A673 (cell line): Measurements from ENCODE around the gene SLC26A4. TPM values are rescaled to one million over a fixed set of nuclear protein-coding genes. Genes with fewer than 3 reads are reported as not detected.

Source experiments
- BruUV-seq: library from RNA; stranded (reverse); fragments of 400-500 nt; replicated peaks from 2 replicates; lab custom pipeline; 2021; lab: Mats Ljungman, UMichigan
- CTCF ChIA-PET: fragments of 300-600 bp; sonication (Branson Sonifier 250); formaldehyde crosslinking; loops from one replicate; lab custom pipeline; 2022; ENCODE audit warnings: antibody characterized with exemption; lab: Charles Lee
- POLR2A ChIA-PET: fragments of 300-600 bp; sonication (Branson Sonifier 250); formaldehyde crosslinking; loops from one replicate; lab custom pipeline; 2022; ENCODE audit warnings: antibody characterized with exemption; ENCODE audit not compliant: low non-redundant PET; lab: Charles Lee
- DNase-seq: peaks from one replicate; pipeline ENCODE4 v3.0.0-alpha.2; 2015; ENCODE audit warnings: low spot score
- H3K27ac ChIP-seq: fragments of 200-600 bp; sonication (generic); 2 replicates; pipeline ENCODE4 v1.5.1; 2016; ENCODE audit warnings: mixed run types, low read depth, mild to moderate bottlenecking, mixed read lengths, antibody characterized with exemption, low read length; ENCODE audit not compliant: poor library complexity, severe bottlenecking
- H3K27me3 ChIP-seq: fragments of 200-600 bp; sonication (generic); replicated peaks from 2 replicates; pipeline ENCODE4 v1.6.1; 2017; ENCODE audit warnings: mixed run types, low read depth, mild to moderate bottlenecking, mixed read lengths, antibody characterized with exemption, low read length; ENCODE audit not compliant: insufficient read depth, poor library complexity
- H3K36me3 ChIP-seq: fragments of 200-600 bp; sonication (generic); 2 replicates; pipeline ENCODE4 v1.6.1; 2016; ENCODE audit warnings: mixed run types, mild to moderate bottlenecking, mixed read lengths, antibody characterized with exemption, low read length; ENCODE audit not compliant: insufficient read depth, poor library complexity, severe bottlenecking
- H3K4me1 ChIP-seq: fragments of 200-600 bp; sonication (generic); 2 replicates; pipeline ENCODE4 v1.6.1; 2017; ENCODE audit warnings: mixed run types, mild to moderate bottlenecking, mixed read lengths, antibody characterized with exemption, low read length; ENCODE audit not compliant: insufficient read depth, poor library complexity, severe bottlenecking
- H3K4me3 ChIP-seq: fragments of 200-600 bp; sonication (generic); 2 replicates; pipeline ENCODE4 v1.5.1; 2016; ENCODE audit warnings: low read depth, mixed run types, mild to moderate bottlenecking, mixed read lengths, low read length; ENCODE audit not compliant: poor library complexity, severe bottlenecking
- H3K9me3 ChIP-seq: fragments of 200-600 bp; sonication (generic); 2 replicates; pipeline ENCODE4 v1.6.1; 2016; ENCODE audit warnings: mixed run types, low read depth, mild to moderate bottlenecking, mixed read lengths, antibody characterized with exemption, low read length; ENCODE audit not compliant: poor library complexity, severe bottlenecking
- CTCF ChIP-seq: fragments of 300-800, 200-600 bp; sonication (generic); conservative IDR thresholded peaks from 2 replicates; pipeline ENCODE4 v1.5.1; 2017; ENCODE audit warnings: low read depth, mild to moderate bottlenecking, antibody characterized with exemption, low read length, moderate library complexity, mixed read lengths
- EZH2 ChIP-seq: fragments of 200-600 bp; sonication (generic); IDR thresholded peaks from 2 replicates; pipeline ENCODE4 v1.6.1; 2017; ENCODE audit warnings: borderline replicate concordance, low read depth, mild to moderate bottlenecking, mixed read lengths, antibody characterized with exemption, low read length; ENCODE audit not compliant: poor library complexity, severe bottlenecking
- intact Hi-C: fragments of 100-400 bp; cut with micrococcal nuclease; formaldehyde crosslinking; loops from one replicate; pipeline ENCODE4 v1.10.0; 2022; ENCODE audit not compliant: unreplicated experiment
- total RNA-seq: library from RNA; stranded (reverse); gene quantifications from 2 replicates; pipeline ENCODE4 v1.2.3, GENCODE V29; 2021

SLC26A4 gene
- total RNA-seq, 1 experiment from 2014 or later: not detected

- intact Hi-C loops: no loop called here
- POLR2A ChIA-PET: interaction anchor here (0.7 kb wide), 1 partner anchor 1154 kb away, joined by 3 read pairs; no protein-coding TSS in a partner anchor
- CTCF ChIA-PET: no interaction called here
Observed at GRCh38 chr7:107758667-107759066, 98.0 kb downstream of the SLC26A4 start.

GRCh38 chr7:107767391-107767790, 106.8 kb downstream of the SLC26A4 start:
- ChIA-PET POLR2A (no interaction called here), CTCF (no interaction called here)
- no peak for TF ChIP-seq EZH2
- TF ChIP-seq CTCF: no peak
- intact Hi-C loops: no loop called here
- Histone ChIP-seq H3K9me3 (no peaks in the 10 kb centered on the region), H3K4me1 (no peaks in the 10 kb centered on the region), H3K27ac (no peak overlapping the region), H3K27me3 (no peaks in the 10 kb centered on the region), H3K36me3 (no peaks in the 10 kb centered on the region), H3K4me3 (no peak overlapping the region)
- BruUV-seq: no TSS peak
- DNase-seq: no peak

More at GRCh38 chr7:107758667-107759066, 98.0 kb downstream of the SLC26A4 start:
- Histone ChIP-seq H3K4me1 (no peaks in the 10 kb centered on the region), H3K36me3 (peaks cover 65% of the 10 kb centered on the region), H3K9me3 (no peaks in the 10 kb centered on the region), H3K4me3 (no peak overlapping the region), H3K27ac (no peak overlapping the region), H3K27me3 (no peaks in the 10 kb centered on the region)
- BruUV-seq: no TSS peak
- TF ChIP-seq CTCF (no peak), EZH2 (no peak)
- DNase-seq: no peak

Other genes starting within 250 kb of the SLC26A4 start
- gene GPR22, start 190.8 kb upstream of the SLC26A4 start, total RNA-seq: not detected in 2 replicates
- 32.2 and 34.1 TPM in 2 replicates for gene COG5, start 96.9 kb upstream of the SLC26A4 start, total RNA-seq
- gene DUS4L, start 96.9 kb upstream of the SLC26A4 start, total RNA-seq: 12.6 and 14.4 TPM in 2 replicates
- 30.3 and 32.0 TPM in 2 replicates for gene BCAP29, start 80.6 kb upstream of the SLC26A4 start, total RNA-seq
- gene CBLL1, start 83.3 kb downstream of the SLC26A4 start, total RNA-seq: 30.8 and 37.9 TPM in 2 replicates
- gene SLC26A3, start 142.4 kb downstream of the SLC26A4 start, total RNA-seq: not detected in 2 replicates
- 121 and 124 TPM in 2 replicates for gene DLD, start 230.4 kb downstream of the SLC26A4 start, total RNA-seq